B cell (primary cell): ENCODE results near the gene CDK6. TPM values are rescaled to one million over a fixed set of nuclear protein-coding genes. Genes with fewer than 3 reads are reported as not detected.

Experiments
- ATAC-seq: fragments of 200-7000 bp; cut with Tn5 transposase; one replicate; pipeline ENCODE4 v1.10.0; 2021; ENCODE audit warnings: low read depth, mild to moderate bottlenecking, moderate number of reproducible peaks, moderate library complexity
- CTCF ChIA-PET: fragments of 350-600 bp; sonication (Branson Sonifier 250); formaldehyde crosslinking; loops from one replicate; lab custom pipeline; 2021; ENCODE audit warnings: antibody characterized with exemption, inconsistent platforms; lab: Charles Lee
- POLR2A ChIA-PET: fragments of 350-600 bp; sonication (Branson Sonifier 250); formaldehyde crosslinking; loops from one replicate; lab custom pipeline; 2021; ENCODE audit warnings: antibody characterized with exemption; lab: Charles Lee
- DNase-seq: peaks from one replicate; pipeline ENCODE4 v3.0.0; 2013
- H2AFZ ChIP-seq: 2 replicates; pipeline ENCODE4 v1.6.1; 2012; ENCODE audit warnings: mild to moderate bottlenecking, low read depth, low read length; ENCODE audit not compliant: insufficient read depth, poor library complexity, severe bottlenecking
- H3K27ac ChIP-seq, 2 donors: 1 replicate in 1 of 2; 2 replicates in 1 of 2; pipeline ENCODE4 v1.5.1; 2012 to 2013; ENCODE audit warnings: low read length in 2 of 2, mild to moderate bottlenecking in 2 of 2, moderate library complexity in 1 of 2
- H3K27me3 ChIP-seq, 4 experiments: fragments of 200-600 bp in 1 of 4; sonication (generic) in 1 of 4; replicated peaks in 1 of 4; 1 replicate in 2 of 4; 2 replicates in 2 of 4; pipeline versions ENCODE4 v1.6.1 to v1.7.0; 2013 to 2016; ENCODE audit warnings: low read length in 3 of 4, mild to moderate bottlenecking in 2 of 4, mixed read lengths in 1 of 4, moderate library complexity in 1 of 4; ENCODE audit not compliant: insufficient read depth in 4 of 4, control insufficient read depth in 3 of 4; ENCODE audit errors: control extremely low read depth in 1 of 4
- H3K36me3 ChIP-seq, 2 experiments: replicated peaks in 1 of 2; 1 replicate in 1 of 2; 2 replicates in 1 of 2; pipeline versions ENCODE4 v1.6.1 to v1.7.1; 2013; ENCODE audit warnings: low read length in 1 of 2; ENCODE audit not compliant: insufficient read depth in 2 of 2, control insufficient read depth in 1 of 2; ENCODE audit errors: control extremely low read depth in 1 of 2, extremely low read depth in 1 of 2
- H3K4me1 ChIP-seq, 2 donors: fragments of 200-600 bp in 1 of 2; sonication (generic) in 1 of 2; 1 replicate in 1 of 2; 2 replicates in 1 of 2; pipeline versions ENCODE4 v1.5.1 to v1.6.1; 2013 to 2017; ENCODE audit warnings: low read length in 2 of 2; ENCODE audit not compliant: control insufficient read depth in 2 of 2, insufficient read depth in 2 of 2
- H3K4me2 ChIP-seq: replicated peaks from 2 replicates; pipeline ENCODE3; 2012; ENCODE audit warnings: mild to moderate bottlenecking, low read depth, low read length; ENCODE audit not compliant: poor library complexity, severe bottlenecking
- H3K4me3 ChIP-seq, 5 experiments: fragments of 200-600 bp in 1 of 5; sonication (generic) in 1 of 5; 1 replicate in 3 of 5; 2 replicates in 2 of 5; pipeline versions ENCODE4 v1.5.1 to v1.7.0; 2011 to 2016; ENCODE audit warnings: low read length in 4 of 5, mild to moderate bottlenecking in 4 of 5, low read depth in 2 of 5, control low read depth in 1 of 5, moderate library complexity in 1 of 5; ENCODE audit not compliant: insufficient read depth in 1 of 5; ENCODE audit errors: control extremely low read depth in 1 of 5, extremely low read depth in 1 of 5
- H3K79me2 ChIP-seq: fragments of 200-600 bp; sonication (generic); one replicate; pipeline ENCODE4 v1.6.0; 2016; ENCODE audit warnings: low read length; ENCODE audit not compliant: control insufficient read depth, insufficient read depth
- H3K9ac ChIP-seq: fragments of 200-600 bp; sonication (generic); 2 replicates; pipeline ENCODE4 v1.6.1; 2017; ENCODE audit warnings: mild to moderate bottlenecking, low read length, moderate library complexity
- H3K9me3 ChIP-seq, 3 donors: one replicate each; pipeline versions ENCODE4 v1.6.1 to v1.7.1; 2013; ENCODE audit warnings: low read length in 2 of 3; ENCODE audit not compliant: control insufficient read depth in 2 of 3, insufficient read depth in 1 of 3; ENCODE audit errors: control extremely low read depth in 1 of 3
- H4K20me1 ChIP-seq: 2 replicates; pipeline ENCODE4 v1.6.0; 2012; ENCODE audit warnings: mild to moderate bottlenecking, low read length; ENCODE audit not compliant: insufficient read depth, control insufficient read depth, poor library complexity, severe bottlenecking
- H3K27ac Mint-ChIP-seq: one replicate; pipeline ENCODE4 v1.8.0; 2021; ENCODE audit warnings: mixed read lengths
- H3K27me3 Mint-ChIP-seq: one replicate; pipeline ENCODE4 v1.8.0; 2021; ENCODE audit warnings: mixed read lengths
- H3K4me1 Mint-ChIP-seq: one replicate; pipeline ENCODE4 v1.8.0; 2021; ENCODE audit warnings: mixed read lengths
- H3K4me3 Mint-ChIP-seq: one replicate; pipeline ENCODE4 v1.8.0; 2021; ENCODE audit warnings: mixed read lengths
- H3K9me3 Mint-ChIP-seq: one replicate; pipeline ENCODE4 v1.8.0; 2022; ENCODE audit warnings: mixed read lengths; ENCODE audit not compliant: insufficient read depth
- CTCF ChIP-seq: fragments of 200-600 bp; IDR thresholded peaks from one replicate; pipeline ENCODE4 v1.8.0; 2022; ENCODE audit warnings: antibody characterized with exemption, mild to moderate bottlenecking
- EZH2 ChIP-seq: IDR thresholded peaks from 2 replicates; pipeline ENCODE4 v1.6.1; 2012; ENCODE audit warnings: borderline replicate concordance, low read depth, mild to moderate bottlenecking, moderate library complexity, low read length; ENCODE audit not compliant: insufficient read depth, poor library complexity, severe bottlenecking
- WGBS: methylation state at CpG from one replicate; pipeline ENCODE4 v1.1.5; 2013; ENCODE audit warnings: missing lambda C conversion rate; ENCODE audit not compliant: insufficient coverage; 5-methylcytosine and 5-hydroxymethylcytosine counted together
- intact Hi-C: fragments of 100-400 bp; cut with micrococcal nuclease; formaldehyde crosslinking; loops from one replicate; pipeline ENCODE4 v1.10.0; 2022
- polyA plus RNA-seq: library from polyadenylated mRNA; depleted of rRNA; stranded (reverse); fragments of >200 nt; gene quantifications from 2 replicates; pipeline ENCODE4 v1.2.3, GENCODE V29; 2012
- total RNA-seq, 2 donors: library from RNA; stranded (reverse); fragments of 120-200 nt in 1 of 2; gene quantifications; 1 replicate in 1 of 2; 2 replicates in 1 of 2; pipeline versions ENCODE4 v1.2.3 to v1.2.4, GENCODE V29; 2013 to 2022

Gene CDK6
- total and polyA plus RNA-seq, 2 donors (not counting 1 experiment from before 2014, with no cell fraction given), result 3.0 to 14.6 TPM

- Histone ChIP-seq H3K27me3 (no peaks in the 10 kb centered on the region), H4K20me1 (no peaks in the 10 kb centered on the region), H3K27ac (no peak overlapping the region), H3K4me2 (no peak overlapping the region), H3K4me3 (no peak overlapping the region), H3K4me1 (no peaks in the 10 kb centered on the region), H3K79me2 (no peaks in the 10 kb centered on the region), H2AFZ (no peak overlapping the region), H3K9me3 (no peaks in the 10 kb centered on the region), H3K36me3 (no peaks in the 10 kb centered on the region), H3K9ac (no peak overlapping the region)
- ChIA-PET POLR2A (no interaction called here), CTCF (interaction anchor here (1.5 kb wide), 1 partner anchor 138 kb away, joined by 4 read pairs; no protein-coding TSS in a partner anchor)
- no peaks in the 10 kb centered on the region for H3K27me3 Mint-ChIP-seq
- H3K4me3 Mint-ChIP-seq, result no peak overlapping the region
- intact Hi-C loops, result no loop called here
- DNase-seq (no peak), ATAC-seq (no peak)
- no peaks in the 10 kb centered on the region for H3K9me3 Mint-ChIP-seq
- TF ChIP-seq CTCF (no peak), EZH2 (no peak)
- H3K27ac Mint-ChIP-seq, result no peak overlapping the region
- peaks cover 6% of the 10 kb centered on the region for H3K4me1 Mint-ChIP-seq
Observed at GRCh38 chr7:92694211-92694610, 142.2 kb downstream of the CDK6 start.

- no peak overlapping the region for H3K4me3 Mint-ChIP-seq
- ChIA-PET CTCF (interaction anchor here (1.7 kb wide), 1 partner anchor 139 kb away, joined by 6 read pairs; no protein-coding TSS in a partner anchor), POLR2A (no interaction called here)
- no peak overlapping the region for H3K27ac Mint-ChIP-seq
- no CpG with 5 or more reads among the region's 1 CpG for whole genome bisulfite sequencing
- H3K9ac ChIP-seq, result no peak overlapping the region
- H3K4me3 ChIP-seq, result no peak overlapping the region
- no peaks in the 10 kb centered on the region for H3K27me3 Mint-ChIP-seq
- no peak for DNase-seq
- TF ChIP-seq CTCF (no peak), EZH2 (no peak)
- no peaks in the 10 kb centered on the region for H3K4me1 ChIP-seq
- H3K27ac ChIP-seq, result no peak overlapping the region
- ATAC-seq, result no peak
- H3K79me2 ChIP-seq, result no peaks in the 10 kb centered on the region
- H3K27me3 ChIP-seq, result no peaks in the 10 kb centered on the region
- no peaks in the 10 kb centered on the region for H4K20me1 ChIP-seq
- H3K4me1 Mint-ChIP-seq, result peaks cover 6% of the 10 kb centered on the region
- intact Hi-C loops, result no loop called here
- no peaks in the 10 kb centered on the region for H3K9me3 Mint-ChIP-seq
- no peaks in the 10 kb centered on the region for H3K36me3 ChIP-seq
- H2AFZ ChIP-seq, result no peak overlapping the region
- H3K4me2 ChIP-seq, result no peak overlapping the region
- no peaks in the 10 kb centered on the region for H3K9me3 ChIP-seq
Observed at GRCh38 chr7:92693519-92693918, 142.9 kb downstream of the CDK6 start.
